Spleen (tissue), 7 donors: ENCODE results near the gene KLHL20.

Source experiments
- CTCF ChIP-seq, 11 experiments: fragments of 200-600 bp in 7 of 11; fragments of 450-650 bp in 4 of 11; sonication (generic) in 4 of 11; IDR thresholded peaks in 8 of 11; conservative IDR thresholded peaks in 3 of 11; 1 replicate in 7 of 11; 2 replicates in 4 of 11; pipeline versions ENCODE4 v1.4.0 to v1.8.0; 2016 to 2021; ENCODE audit warnings: antibody characterized with exemption in 11 of 11, inconsistent platforms in 4 of 11, mild to moderate bottlenecking in 1 of 11
- POLR2A ChIP-seq, 3 donors: fragments of 450-650 bp; IDR thresholded peaks; one replicate each; pipeline ENCODE4 v1.5.1; 2017; ENCODE audit warnings: antibody characterized with exemption in 3 of 3, mild to moderate bottlenecking in 1 of 3
- POLR2AphosphoS5 ChIP-seq, 3 donors: sonication (generic); formaldehyde crosslinking; IDR thresholded peaks; one replicate each; pipeline ENCODE4 v1.5.1; 2017; ENCODE audit warnings: antibody characterized with exemption in 3 of 3
- donor health status: DM: no; HTN: no; CAD: no; lungs with moderate emphysema.
- donor health status: DM: no; HTN: no; CAD: no.
- donor health status: DM: no; HTN: no; CAD: no.

GRCh38 chr1:173693238-173693637, 21.5 kb upstream of the KLHL20 start:
- TF ChIP-seq POLR2A (IDR thresholded peaks at IDR 0.05) (no peak), CTCF (IDR thresholded peaks at IDR 0.05 in 8 of 11, conservative IDR thresholded peaks at IDR 0.05 in 3 of 11) (no peak), POLR2AphosphoS5 (IDR thresholded peaks at IDR 0.05) (no peak)
